GM19035 (cell line): Measurements from ENCODE around the gene MRPS2.
"Not testable (repeated sequence)": the region's sequence is repeated elsewhere in the genome, so short reads cannot be mapped to it uniquely, and the experiment has no call there.

Experiments used
- ATAC-seq: cut with Tn5 transposase; IDR thresholded peaks from one replicate; pipeline ENCODE4 v1.9.1; 2021; ENCODE audit not compliant: unreplicated experiment

Gene MRPS2

DNA sequence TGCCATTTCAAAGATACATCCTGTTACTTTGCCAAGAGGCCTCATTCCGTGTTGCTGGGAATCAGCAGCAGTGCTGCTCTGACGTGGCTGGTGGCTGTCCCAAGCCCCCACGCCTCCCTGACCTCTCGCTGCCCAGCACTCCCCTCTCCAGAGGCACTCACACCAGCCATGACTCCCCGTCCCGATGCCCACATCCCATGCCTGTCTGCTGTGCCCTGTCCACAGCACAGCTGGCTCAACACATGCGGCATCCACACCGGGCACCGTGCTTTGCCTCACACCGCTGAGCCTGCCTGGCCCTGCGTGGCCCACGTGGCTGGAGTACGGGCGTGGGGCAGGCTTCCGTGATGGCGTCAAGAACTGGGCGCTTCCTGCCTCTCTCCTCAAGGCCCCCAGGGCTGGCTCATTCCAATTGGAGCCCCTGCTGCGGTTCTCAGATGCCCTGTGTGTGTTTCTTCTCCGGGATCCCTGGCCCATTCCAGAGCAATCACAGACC lies 12.9 kb downstream of the MRPS2 start:
- ATAC-seq, result no peak

DNA sequence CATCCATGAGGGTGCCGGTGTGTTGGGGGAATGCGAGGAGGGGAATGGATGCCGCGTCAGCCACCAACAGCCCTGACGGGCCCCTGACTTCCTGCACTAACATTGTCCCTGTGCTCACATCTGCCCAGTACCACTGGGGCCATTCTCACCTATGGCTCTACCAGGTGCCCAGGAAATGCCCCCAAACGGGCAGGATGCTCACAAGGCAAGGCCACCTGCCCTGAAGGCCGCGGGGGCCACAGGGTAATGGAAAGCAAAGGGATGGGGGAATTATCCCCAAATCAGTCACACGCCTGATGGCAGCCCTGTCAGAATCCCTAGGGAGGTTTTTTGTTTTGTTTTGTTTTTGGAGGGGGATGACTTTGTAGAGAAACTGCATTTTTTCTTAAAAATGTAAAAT lies 13.4 kb downstream of the MRPS2 start:
- not testable (repeated sequence) for ATAC-seq

DNA sequence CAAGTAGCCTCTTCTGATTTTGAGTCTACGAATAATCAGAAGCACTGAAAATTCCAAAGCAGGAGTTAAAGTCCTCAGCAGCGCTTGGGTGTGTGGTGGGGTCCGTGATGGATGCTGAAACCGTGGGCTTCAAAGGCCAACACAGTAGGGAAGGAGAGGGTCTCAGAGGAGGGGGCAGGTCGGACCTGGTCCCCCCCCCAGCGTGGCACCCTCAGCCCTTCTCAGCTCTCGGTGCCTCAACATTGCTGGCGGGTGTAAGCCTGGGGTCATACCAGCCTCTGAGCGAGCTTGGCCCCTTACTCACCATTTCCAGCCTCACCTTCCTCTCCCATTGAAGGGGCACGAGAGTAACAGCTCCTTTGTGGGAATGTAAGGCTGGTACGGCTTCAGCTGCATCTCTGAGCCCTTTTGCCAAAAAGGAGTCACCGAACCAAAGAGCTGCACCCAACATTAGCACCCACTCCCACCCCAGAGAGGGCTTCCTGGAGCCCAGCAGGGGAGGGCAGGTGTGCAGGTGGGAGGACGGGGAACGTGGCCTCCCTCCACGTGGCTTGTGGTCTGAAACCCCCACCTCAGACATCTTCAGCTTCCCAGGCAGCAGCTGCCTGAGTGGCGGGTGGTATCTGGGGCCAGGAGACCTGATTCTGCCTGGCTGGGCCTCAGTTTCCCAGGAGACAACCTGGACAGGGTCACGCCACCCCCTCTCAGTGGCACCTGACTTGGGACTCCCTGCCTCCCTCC lies 14.0 kb downstream of the MRPS2 start:
- no peak for ATAC-seq

DNA sequence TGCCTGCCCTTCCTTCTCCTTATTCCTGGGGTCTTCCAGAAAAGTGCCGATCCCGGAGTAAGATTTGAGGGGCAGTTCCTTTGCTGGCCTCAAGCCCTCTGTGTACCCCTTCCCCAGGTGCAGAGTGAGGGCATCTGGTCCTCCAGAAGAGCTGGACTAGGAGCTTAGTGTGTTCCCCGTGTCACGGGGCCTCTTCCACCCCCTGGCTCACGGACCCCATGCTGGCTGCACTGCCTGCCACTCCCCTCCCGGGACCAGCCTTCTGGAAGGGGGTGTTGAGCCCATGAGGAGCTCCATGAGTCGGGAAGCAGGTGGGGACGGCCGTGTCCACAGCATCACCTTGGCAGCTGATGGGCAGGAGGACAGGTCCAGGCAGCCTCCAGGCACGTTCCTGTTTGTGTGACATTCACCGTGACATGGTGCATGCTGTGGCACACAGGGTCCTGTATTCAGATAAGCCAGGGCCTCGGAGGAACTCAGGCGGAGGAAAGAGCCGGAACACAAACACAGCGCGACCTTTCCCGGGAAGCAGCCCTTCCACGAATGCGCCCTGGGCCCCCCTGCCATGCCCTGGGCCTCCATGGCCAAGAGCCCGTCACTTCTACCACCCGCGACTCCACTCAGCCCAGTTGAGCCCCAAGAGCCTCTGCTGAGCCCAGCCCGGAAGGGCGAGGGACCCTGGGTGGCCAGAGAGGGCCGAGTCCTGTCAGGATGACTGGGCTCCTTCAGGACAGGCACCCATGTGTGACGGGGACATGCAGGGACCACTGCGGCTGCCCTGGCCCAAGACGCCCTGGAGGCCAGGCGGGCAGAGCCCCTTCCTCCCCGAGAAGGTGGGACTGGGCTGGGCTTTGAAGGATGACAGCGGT lies 14.8 kb downstream of the MRPS2 start:
- ATAC-seq, result no peak

DNA sequence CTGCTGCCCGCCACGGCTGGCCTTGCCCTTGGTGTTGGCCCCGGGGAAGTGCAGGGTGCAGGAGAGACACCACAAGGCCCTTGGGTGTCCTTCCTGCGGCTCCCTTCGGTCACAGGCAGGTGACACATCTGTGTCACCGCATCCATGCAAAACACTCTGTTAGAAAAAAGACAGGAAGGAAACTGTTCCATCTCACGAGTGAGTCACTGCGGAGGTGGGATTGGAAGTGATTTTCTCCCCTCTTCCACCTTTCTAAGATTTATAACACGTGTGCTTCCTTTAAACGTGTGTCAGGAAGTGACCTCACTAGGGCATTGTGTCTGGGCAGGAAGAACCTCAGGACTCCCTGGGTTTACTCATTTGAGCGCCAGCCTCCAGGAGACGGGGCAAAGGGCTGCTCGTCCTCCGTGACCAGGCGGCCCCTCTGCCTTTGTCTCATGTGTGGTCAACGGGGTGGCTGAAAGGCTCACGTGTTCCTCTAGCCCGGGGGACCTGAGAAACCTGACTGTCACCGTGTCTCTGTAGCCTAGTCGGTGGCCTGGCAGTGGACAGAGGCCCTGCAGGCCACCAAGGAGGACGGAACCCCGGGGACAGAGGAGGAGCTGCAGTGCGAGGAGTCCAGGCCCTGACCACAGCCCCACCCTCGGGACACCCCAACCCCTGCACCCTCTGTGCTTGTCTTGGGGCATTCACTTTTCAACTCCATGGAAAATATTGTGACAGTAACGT lies 15.8 kb downstream of the MRPS2 start:
- ATAC-seq, result no peak

DNA sequence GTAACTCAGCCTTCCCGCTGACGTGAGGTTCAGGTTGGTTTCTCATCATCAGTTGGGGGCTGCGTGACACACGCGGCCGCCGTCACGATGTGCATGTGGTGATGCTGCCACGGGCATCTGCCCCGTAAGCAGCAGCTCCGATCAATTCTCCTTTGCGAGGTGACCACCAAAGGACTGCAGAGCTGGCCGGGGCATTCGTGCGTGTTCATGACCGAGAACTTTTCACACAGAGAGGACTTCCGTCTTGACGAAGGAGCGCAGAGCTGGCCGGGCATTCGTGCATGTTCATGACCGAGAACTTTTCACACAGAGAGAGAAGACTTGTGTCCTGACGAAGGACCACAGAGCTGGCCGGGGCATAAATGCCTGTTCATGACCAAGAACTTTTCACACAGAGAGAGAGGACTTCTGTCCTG lies 16.9 kb downstream of the MRPS2 start:
- ATAC-seq, result no peak

DNA sequence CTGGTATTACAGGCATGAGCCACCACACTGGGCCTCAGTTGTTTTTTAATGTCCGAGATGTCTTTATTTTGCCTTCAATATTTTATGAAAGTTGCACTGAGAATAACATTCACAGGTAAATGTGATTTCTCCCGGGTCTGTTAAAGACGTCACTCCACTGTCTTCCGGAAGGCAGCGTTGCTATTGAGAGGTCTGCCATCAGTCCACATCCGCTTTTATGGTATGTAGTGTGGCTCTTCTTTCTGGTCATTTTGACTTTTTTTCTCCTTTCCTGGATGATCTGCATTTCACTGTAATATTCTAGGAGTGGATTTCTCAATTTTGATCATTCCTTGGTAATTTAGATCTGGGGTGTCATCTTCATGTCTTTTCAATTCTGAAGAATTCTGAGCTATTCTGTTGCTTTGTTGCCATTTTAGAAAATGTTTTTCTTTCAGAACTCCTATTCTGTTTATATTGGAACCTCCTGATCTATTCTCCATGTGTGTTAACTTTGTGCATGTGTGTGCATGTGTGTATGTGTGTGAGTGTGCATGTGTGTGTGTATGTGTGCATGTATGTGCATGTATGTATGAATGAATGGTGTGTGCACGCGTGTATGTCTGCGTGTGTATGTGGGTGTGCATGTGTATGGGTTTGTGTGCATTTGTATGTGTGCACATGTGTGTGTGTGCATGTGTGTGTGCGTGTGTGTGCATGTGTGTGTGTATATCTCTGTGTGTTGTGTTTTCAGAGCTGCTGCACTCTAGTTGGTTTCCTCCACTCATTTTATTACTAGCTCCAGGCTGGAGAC lies 18.9 kb downstream of the MRPS2 start:
- no peak for ATAC-seq

DNA sequence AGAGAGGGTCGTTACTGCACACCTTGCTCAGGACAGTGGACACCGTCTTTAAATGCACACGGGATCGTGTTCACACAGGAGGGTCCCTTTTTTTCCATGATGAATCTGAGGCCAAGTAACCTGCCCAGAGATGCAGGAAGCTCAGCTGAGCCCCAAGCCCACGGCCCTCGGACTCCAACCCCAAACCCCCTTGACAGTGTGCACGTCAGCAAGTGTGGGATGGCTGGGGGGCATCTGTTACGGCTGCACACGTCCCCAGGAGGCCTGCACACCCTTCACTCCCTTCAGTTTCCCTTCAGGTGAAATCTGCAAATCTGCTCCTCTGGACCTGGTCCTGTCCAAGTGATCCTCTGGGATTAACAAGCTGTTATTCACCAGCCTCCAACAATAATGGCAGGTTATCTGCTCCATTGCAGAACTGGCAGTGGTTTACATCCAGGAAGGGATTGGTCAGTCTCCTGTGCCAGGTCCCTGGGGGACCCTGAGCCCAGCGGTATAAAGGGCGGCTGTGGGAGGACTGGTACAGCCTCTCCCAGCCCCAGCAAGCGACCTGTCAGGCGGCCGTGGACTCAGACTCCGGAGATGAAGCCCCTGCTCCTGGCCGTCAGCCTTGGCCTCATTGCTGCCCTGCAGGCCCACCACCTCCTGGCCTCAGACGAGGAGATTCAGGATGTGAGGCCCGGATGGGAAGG lies 20.6 kb downstream of the MRPS2 start, which contains the start of gene LCN1:
Gene LCN1, plus strand, starts transcription at position 525 of the 692 bp plus-strand sequence. Its CDS starts 58 bp downstream, at position 583.
- ATAC-seq, result no peak

DNA sequence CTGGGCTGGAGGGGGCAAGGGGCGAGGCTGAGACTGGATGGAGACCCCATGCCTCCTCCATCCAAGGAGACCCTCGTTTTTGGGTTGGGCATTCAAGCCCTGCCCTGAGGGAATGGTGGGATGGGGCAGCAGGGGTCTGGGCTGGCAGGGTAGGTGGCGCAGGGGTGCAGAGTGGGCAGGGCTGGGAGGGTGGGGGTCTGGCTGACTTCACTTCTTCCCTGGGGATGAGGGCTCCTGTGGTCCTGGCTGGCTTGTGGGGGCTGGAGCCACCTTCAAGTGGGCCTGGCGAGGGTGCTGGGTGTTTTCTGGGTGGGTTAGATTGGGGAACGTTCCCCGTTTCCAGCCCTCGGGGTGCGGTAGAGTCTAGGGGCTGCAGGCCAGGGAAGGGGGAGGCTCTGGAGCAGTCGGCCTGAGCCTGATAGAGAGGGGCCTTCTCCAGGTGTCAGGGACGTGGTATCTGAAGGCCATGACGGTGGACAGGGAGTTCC lies 21.2 kb downstream of the MRPS2 start:
- no peak for ATAC-seq

DNA sequence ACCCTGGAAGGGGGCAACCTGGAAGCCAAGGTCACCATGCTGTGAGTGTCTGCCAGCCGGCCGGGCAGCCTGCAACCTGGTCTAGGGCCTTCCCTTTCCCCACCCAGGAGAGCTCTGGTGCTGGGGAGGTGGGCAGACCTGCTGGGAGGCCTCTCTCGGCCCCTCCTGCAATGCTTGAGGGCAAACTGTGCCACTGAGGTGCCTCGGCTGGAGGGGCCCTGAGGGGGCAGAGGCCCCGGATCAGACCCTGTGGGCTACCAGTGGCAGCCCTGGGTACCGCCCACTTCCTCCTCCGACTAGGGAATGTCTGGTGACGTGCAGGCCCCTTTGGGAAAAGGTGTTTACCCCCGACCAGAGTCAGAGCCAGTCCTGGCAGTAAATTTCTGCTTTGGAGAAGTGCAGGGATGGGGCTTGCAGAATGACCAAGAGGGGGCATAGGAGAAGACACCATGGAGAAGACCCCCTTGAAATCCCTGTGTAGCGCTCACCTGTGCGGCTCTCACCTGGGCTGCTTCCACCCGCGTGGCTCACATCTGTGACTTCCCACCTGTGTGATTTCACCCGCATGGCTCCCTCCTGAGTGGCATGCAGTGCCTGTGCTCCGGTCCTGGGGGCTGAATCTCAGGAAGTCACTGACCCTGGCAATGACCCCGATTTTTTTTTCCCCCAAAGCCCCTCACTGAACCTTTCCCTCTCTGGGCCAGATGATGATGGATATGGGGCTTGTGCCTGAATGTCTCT lies 21.8 kb downstream of the MRPS2 start:
- ATAC-seq, result no peak

DNA sequence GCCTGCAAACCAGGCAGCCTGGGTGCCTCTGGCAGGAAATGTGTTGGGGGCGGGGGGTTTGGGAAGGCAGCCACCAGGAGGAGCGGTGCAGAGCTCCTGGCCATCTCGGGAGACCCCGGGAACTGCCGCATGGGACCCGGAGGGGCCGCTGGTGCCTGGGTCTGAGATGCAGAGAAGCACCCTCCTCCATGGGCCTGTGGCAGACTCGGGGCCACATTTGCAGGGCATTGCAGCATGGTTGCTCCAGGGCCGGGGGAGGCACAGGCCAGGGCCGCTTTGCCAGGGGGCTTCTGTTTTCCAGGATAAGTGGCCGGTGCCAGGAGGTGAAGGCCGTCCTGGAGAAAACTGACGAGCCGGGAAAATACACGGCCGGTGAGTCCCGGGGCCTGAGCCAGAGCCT lies 22.4 kb downstream of the MRPS2 start:
- no peak for ATAC-seq

DNA sequence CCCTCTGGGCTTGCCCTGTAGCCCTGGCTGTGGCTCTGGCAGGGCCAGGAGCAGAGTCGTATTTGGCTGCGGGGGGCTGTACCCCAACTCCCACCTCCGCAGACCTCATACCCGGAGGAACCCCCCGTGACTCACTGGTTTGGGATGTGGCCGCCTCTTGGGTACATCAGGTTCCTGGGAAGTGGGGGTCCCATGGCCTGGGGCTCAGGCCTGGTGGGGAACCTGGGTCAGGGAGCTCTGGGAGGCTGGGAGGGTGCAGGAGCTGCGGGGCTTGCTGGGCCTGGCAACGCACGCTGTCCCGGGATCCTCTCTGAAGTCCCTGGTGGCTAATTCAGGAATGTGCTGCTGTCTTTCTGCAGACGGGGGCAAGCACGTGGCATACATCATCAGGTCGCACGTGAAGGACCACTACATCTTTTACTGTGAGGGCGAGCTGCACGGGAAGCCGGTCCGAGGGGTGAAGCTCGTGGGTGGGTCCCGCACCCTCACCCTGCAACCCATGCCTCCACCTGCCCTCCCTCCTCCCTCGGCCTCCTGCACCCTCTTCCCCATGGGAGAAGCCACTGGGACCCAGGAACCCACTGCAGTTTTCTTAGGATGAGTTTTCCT lies 23.1 kb downstream of the MRPS2 start:
- ATAC-seq, result no peak

DNA sequence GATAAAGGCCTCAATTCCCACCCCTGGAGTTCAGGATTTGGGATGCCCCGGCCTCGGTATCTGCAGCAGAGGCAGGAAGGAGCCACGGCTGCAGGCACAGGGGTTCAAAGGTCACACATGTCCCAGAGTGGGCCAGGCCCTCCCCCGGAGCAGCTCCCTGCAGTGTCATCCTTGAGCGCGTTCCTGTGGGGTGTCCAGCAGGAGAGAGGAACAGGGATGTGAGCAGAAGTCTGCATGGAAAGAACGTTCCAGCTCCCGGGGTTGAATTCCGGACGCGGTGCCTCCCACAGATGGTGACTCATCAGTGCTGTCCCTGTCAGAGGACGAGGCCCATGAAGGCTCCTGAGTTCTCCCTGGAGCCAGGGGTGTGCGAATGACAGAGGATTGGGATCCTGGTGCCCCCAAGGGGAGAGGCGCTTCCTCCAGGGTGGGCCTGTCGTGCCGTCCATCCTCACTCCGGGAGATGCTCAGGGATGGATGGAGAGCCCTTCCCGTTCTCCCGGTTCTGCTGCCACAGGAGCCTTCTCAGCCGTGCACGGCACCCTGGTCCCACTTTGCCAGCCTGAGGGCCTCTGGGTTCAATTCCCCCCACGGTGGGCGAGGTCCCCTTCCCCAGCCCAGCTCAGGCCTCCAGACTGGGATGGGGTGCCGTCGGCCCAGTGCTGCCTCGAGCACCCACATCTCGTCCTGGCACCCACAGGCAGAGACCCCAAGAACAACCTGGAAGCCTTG lies 23.8 kb downstream of the MRPS2 start:
- ATAC-seq, result no peak

DNA sequence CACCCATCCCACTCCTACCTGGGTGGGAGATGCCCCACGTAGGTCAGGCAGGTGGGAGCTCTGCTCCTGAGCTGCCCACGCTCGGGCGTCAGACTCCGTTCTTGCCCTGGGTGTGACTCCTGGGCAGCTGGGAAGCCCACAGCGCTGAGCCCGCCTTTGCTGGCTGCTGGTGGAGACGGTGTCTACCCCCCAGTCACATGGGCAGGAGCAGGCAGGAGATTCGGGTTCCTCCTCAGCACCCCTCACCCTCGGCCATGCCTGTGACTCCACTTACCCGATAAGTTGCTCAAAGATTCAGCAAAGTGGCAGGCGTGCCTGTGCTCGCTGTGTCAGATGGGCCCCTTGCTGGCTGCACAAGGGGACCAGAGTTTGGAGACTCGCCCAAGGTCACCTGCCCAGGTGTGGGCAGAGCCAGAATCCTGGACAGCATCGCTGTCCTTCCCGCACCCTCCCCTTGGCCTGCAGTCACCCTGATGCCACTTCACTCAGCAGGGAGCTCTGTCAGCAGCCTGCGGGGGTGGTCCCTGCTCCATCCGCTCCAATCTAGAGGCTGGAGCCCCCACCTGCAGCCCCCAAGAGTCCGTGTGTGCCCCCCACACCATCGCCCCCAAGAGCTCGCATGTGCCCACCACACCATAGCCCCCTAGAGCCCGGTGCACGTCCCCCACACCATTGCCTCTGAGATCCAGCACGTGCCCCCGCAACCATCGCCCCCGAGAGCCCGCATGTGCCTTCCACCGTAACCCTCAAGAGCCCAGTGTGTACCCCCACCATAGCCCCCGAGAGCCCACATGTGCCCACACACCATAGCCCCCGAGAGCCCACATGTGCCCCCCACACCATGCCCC lies 25.0 kb downstream of the MRPS2 start:
- ATAC-seq, result no peak

DNA sequence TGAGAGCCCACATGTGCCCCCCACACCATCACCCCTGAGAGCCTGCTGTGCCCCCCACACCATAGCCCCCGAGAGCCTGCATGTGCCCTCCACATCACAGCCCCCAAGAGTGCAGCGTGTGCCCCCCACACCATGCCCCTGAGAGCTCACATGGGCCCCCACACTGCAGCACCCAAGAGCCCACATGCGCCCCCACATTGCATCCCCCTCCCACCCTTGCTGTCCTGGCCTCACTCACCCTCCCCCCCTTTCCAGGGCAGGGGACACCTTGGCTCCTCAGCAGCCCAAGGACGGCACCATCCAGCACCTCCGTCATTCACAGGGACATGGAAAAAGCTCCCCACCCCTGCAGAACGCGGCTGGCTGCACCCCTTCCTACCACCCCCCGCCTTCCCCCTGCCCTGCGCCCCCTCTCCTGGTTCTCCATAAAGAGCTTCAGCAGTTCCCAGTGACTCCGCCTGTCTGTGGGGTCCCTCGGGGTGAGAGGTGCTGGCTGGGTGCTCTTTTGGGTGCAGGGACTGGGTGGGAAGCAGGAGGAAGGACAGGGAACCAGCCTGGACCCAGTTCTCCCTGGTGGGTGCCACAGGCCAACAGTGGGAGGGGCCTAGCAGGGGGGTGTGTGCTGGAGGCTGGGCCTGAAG lies 25.7 kb downstream of the MRPS2 start:
- no peak for ATAC-seq

DNA sequence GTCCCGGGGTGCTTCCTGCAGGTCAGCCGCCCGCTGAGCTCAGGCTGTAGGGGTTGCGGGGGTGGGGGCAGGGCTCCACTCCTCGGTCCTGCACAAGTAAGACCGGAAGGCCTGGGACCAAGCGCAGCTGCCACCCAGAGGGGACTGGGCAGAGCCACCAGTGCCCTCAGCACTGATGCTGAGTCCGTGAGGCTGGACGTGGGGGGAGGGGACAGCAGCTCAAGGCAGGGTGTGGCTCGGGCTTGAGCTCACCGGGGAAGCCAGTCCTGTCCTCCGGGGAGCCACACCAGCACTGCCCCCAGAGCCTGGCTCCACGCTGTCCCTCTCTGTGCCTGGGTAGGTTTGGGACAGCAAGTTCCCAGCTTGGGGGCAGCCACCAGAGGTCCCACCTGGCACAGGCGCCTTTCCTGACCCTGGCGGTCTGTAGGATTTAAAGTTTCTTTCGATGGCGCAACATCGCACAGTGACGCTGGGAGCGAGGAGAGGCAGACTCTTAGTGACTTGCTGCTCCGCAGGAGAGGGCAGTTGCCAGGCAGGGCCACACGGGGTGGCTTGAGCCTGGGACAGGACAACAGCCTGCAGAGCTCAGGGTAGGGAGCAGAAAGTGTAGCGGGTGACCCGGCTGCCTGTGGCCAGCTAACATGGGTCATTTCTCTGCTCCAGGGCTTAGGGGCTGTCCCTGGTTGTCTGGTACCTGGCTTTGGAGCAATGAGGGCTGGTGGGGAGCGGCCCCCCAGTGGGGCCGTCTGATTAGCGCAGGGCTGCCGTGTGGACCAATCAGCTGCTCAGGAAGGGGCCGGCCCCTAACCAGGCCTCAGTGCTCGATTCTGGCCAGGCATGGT lies 26.5 kb downstream of the MRPS2 start:
- ATAC-seq, result no peak
